Mesothelial cell of epicardium (in vitro differentiated cells): ENCODE data around the gene PRRT1. TPM values are rescaled to one million over a fixed set of nuclear protein-coding genes. Genes with fewer than 3 reads are reported as not detected.

ENCODE experiments used
- DNase-seq, 2 experiments: peaks; one replicate each; pipeline ENCODE4 v3.0.0; 2021; ENCODE audit warnings: low spot score in 2 of 2; ENCODE audit not compliant: unreplicated experiment in 2 of 2
- H3K27ac Mint-ChIP-seq: 2 replicates; pipeline ENCODE4 v1.8.0; 2021; ENCODE audit warnings: mixed read lengths
- H3K27me3 Mint-ChIP-seq: 2 replicates; pipeline ENCODE4 v1.8.0; 2021; ENCODE audit warnings: low read depth, mixed read lengths
- H3K36me3 Mint-ChIP-seq: 2 replicates; pipeline ENCODE4 v1.8.0; 2021; ENCODE audit warnings: mixed read lengths
- H3K4me1 Mint-ChIP-seq: 2 replicates; pipeline ENCODE4 v1.8.0; 2021; ENCODE audit warnings: mixed read lengths
- H3K4me3 Mint-ChIP-seq: 2 replicates; pipeline ENCODE4 v1.8.0; 2021; ENCODE audit warnings: mild to moderate bottlenecking, moderate library complexity, mixed read lengths
- H3K9me3 Mint-ChIP-seq: 2 replicates; pipeline ENCODE4 v1.8.0; 2021; ENCODE audit warnings: mixed read lengths
- total RNA-seq: library from RNA; stranded (reverse); gene quantifications from 3 replicates; pipeline ENCODE4 v1.2.1, GENCODE V29; 2021
- TF ChIP-seq, protein P1 (sequence below): fragments of 200-600 bp; sonication (generic); IDR thresholded peaks from one replicate; pipeline ENCODE4 v1.5.0; 2021; ENCODE audit warnings: antibody characterized with exemption; ENCODE audit not compliant: unreplicated experiment

The PRRT1 gene
- total RNA-seq, 1 donor from 2014 or later, result 3.0 TPM

DNA sequence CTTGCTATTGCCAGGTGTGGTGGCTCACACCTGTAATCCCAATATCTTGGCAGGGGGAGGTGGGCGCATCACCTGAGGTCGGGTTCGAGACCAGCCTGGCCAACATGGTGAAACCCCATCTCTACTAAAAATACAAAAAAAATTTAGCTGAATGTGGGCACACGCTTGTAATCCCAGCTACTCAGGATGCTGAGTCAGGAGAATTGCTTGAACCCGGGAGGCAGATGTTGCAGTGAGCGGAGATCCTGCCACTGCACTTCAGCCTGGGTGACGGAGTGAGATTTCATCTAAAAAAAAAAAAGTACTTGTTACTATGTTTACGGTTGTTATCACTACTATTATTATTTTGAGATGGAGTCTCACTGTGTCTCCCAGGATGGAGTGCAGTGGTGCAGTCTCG, 5.2 kb upstream of the PRRT1 start:
- no peak overlapping the region for H3K27ac Mint-ChIP-seq
- no peak for DNase-seq
- H3K4me3 Mint-ChIP-seq, result no peak overlapping the region
- peaks cover 30% of the 10 kb centered on the region for H3K4me1 Mint-ChIP-seq
- H3K27me3 Mint-ChIP-seq, result no peaks in the 10 kb centered on the region
- no peaks in the 10 kb centered on the region for H3K9me3 Mint-ChIP-seq
- H3K36me3 Mint-ChIP-seq, result peaks cover 19% of the 10 kb centered on the region
- TF ChIP-seq, protein P1, sequence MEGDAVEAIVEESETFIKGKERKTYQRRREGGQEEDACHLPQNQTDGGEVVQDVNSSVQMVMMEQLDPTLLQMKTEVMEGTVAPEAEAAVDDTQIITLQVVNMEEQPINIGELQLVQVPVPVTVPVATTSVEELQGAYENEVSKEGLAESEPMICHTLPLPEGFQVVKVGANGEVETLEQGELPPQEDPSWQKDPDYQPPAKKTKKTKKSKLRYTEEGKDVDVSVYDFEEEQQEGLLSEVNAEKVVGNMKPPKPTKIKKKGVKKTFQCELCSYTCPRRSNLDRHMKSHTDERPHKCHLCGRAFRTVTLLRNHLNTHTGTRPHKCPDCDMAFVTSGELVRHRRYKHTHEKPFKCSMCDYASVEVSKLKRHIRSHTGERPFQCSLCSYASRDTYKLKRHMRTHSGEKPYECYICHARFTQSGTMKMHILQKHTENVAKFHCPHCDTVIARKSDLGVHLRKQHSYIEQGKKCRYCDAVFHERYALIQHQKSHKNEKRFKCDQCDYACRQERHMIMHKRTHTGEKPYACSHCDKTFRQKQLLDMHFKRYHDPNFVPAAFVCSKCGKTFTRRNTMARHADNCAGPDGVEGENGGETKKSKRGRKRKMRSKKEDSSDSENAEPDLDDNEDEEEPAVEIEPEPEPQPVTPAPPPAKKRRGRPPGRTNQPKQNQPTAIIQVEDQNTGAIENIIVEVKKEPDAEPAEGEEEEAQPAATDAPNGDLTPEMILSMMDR, result no peak

DNA sequence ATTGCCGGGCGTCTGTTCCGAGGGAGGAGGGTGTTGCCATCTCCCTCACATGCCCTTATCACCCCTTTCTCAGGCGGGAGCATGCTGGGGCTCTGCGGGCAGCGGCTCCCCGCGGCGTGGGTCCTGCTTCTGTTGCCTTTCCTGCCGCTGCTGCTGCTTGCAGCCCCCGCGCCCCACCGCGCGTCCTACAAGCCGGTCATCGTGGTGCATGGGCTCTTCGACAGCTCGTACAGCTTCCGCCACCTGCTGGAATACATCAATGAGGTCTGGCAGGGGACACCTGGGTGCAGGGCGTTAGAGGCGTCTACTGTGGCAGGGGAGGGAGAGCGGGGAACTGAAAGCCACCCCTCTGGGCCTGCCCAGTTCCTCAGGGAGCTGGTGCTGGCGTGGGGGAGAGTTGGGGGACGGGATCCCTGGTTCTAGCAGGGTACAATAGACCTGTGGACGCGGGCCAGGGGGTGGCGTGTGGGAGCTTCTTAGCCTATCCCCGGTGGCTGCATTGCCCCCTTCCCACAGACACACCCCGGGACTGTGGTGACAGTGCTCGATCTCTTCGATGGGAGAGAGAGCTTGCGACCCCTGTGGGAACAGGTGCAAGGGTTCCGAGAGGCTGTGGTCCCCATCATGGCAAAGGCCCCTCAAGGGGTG, 2.9 kb upstream of the PRRT1 start:
- TF ChIP-seq, protein P1, result peak; percentile 45
- Mint-ChIP-seq H3K4me3 (peak overlapping the region; percentile 99), H3K4me1 (peaks cover 42% of the 10 kb centered on the region), H3K27ac (peak overlapping the region; percentile 99), H3K9me3 (no peaks in the 10 kb centered on the region), H3K36me3 (peaks cover 17% of the 10 kb centered on the region), H3K27me3 (peaks cover 5% of the 10 kb centered on the region)
- peak in 1 of 2 experiments; percentile 70 for DNase-seq

DNA sequence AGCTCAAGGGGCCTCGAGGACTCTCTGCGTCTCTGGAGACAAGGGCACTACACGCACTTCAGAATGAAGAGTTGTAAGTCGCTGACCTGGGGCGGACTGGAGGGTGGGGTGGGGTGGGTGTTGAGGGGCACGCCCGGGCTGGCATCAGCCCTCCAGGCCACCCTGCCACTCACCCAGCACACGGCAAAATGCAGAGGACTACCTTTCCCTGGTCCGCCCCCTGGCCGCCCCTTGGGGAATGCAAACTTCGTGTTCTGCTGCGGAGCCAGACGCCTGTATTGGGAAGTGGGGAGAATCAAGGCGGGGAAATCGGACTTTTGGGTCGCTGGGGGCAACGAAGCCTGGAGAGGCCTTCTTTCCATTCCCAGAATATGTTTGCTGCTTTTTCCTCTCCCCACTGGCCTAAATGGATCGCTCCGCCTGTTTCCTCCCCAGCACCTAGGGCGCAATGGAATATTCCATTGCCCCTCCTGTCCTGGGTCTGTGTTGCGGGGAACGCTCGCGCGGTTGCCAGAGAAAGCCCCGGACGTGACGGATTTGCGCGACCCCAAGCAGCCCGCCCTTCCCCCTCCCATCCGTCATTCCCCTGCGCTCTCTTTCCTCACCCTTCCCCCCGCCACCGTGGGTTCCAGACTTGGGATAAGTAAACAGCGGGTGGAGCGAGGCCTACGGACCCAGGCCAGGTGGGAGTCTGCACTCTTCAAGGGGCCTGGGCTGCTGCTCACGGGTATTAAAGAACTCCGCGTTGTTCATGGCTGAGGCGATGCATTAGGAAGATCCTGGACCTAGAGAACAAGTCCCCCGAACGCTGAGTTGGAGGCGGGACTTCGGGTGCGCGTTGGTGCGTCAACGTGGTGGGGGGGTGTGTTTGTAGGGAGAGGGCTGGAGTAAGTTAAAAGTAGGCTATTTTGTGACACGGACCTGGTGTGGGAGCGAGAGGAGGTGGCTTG, 2.1 kb upstream of the PRRT1 start, which contains the start of gene PPT2:
Gene PPT2, plus strand, starts transcription at position 578 of the 950 bp plus-strand sequence. CDS start 454 bp downstream, outside the sequence.
- peak; percentile 69 to 82 for DNase-seq
- Mint-ChIP-seq H3K27me3 (peaks cover 5% of the 10 kb centered on the region), H3K36me3 (peaks cover 14% of the 10 kb centered on the region), H3K4me1 (peaks cover 42% of the 10 kb centered on the region), H3K9me3 (no peaks in the 10 kb centered on the region), H3K4me3 (peak within 1 kb of the TSS; percentile 99), H3K27ac (peak within 1 kb of the TSS; percentile 99)
- TF ChIP-seq, protein P1, result no peak

DNA sequence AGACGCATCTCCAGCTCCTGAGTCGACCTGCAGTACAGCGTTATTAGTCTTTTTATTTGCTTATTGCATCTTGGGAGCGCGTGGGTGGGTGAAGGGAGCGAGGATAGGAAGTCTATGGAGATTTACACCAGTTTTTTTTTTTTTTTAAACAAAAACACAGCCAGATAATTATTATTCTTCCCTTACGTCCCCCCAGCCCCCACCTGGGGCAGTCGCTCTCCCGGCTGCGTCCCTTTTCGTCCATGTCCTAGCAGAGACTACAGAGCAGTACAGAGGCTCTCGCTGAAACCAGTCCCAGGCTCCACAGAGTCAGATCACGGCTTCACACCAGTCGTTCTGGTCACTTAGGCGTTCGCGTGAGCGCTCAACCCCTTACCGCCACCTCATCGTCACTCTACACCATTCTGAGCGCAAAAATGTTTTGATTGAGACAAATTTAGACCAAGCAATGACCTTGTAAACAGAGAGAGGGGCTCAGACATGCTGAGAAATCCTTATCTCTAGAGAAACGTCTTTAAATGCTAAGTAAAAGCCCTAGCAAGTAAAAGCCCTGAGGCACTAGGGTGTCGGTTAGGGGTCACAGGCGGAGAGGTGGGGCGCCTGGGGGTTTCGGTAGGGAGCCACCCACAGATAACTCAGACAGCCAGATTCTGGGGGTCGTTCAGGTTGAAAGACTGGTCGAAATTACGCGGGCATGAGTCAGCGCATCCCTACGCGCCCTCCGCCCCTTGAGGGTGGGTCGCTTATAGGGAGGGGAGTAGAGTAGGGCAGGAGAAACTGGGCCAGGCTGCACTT, 1.2 kb upstream of the PRRT1 start:
- Mint-ChIP-seq H3K27ac (peak overlapping the region; percentile 99), H3K27me3 (peaks cover 5% of the 10 kb centered on the region), H3K4me3 (peak overlapping the region; percentile 99), H3K9me3 (no peaks in the 10 kb centered on the region), H3K36me3 (peaks cover 10% of the 10 kb centered on the region), H3K4me1 (peaks cover 42% of the 10 kb centered on the region)
- DNase-seq, result peak in 1 of 2 experiments; percentile 61
- TF ChIP-seq, protein P1, result no peak

DNA sequence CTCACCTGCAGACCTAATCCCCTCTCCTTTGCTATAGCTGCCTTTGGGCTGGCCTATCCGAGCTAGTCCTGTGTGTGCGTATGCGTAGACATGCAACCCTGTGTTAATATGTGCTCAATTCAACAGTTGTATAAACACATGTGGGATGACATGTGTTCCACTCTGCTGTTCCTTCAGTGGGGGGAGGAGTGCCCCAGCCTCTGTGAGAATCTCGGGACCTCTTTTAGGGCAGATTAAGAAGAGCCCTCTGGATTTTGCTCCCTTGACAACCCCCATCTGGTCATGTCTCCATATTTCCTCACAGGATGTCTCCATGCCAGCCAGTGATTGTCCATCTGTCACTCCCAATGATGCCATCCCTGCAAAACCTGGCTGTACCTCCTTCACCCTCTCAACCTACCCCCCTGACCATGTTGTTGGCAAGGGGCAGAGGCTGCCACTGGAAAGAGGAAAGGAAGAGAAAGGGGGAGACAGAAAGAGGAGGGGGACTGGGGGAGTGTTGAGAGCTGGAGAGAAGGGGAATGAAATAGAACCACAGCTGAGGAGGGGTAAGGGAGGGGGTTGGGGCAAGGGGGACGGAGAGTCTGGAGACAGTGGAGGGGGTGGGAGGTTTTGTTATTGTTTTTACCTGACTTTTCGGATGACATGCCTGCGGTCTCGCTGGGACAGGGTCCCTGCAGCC, 417 bp downstream of the PRRT1 start:
- peaks cover 48% of the 10 kb centered on the region for H3K4me1 Mint-ChIP-seq
- H3K9me3 Mint-ChIP-seq, result no peaks in the 10 kb centered on the region
- peaks cover 5% of the 10 kb centered on the region for H3K27me3 Mint-ChIP-seq

More for the DNA sequence above, 417 bp downstream of the PRRT1 start:
- no peak for DNase-seq
- TF ChIP-seq, protein P1, result no peak
- peak overlapping the region; percentile 61 for H3K4me3 Mint-ChIP-seq
- H3K27ac Mint-ChIP-seq, result peak overlapping the region; percentile 74
- peaks cover 3% of the 10 kb centered on the region for H3K36me3 Mint-ChIP-seq
